Hepatocyte (in vitro differentiated cells): Measurements from ENCODE around the gene SNX17. TPM values are rescaled to one million over a fixed set of nuclear protein-coding genes. Genes with fewer than 3 reads are reported as not detected.

Experiments used
- DNase-seq: peaks from one replicate; pipeline ENCODE4 v3.0.0-alpha.2; 2016; ENCODE audit warnings: low spot score
- H2AFZ ChIP-seq: fragments of 200-600 bp; sonication (generic); 2 replicates; pipeline ENCODE4 v1.6.0; 2016; ENCODE audit warnings: antibody characterized with exemption, mild to moderate bottlenecking
- H3K27ac ChIP-seq: fragments of 200-600 bp; sonication (generic); 2 replicates; pipeline ENCODE4 v1.5.1; 2016; ENCODE audit warnings: mild to moderate bottlenecking
- H3K27me3 ChIP-seq: fragments of 200-600 bp; sonication (generic); 2 replicates; pipeline ENCODE4 v1.6.1; 2016
- H3K36me3 ChIP-seq: fragments of 200-600 bp; sonication (generic); replicated peaks from 2 replicates; pipeline ENCODE4 v1.5.1; 2016; ENCODE audit warnings: low read depth; ENCODE audit not compliant: insufficient read depth
- H3K4me1 ChIP-seq: fragments of 200-600 bp; sonication (generic); 2 replicates; pipeline ENCODE4 v1.5.1; 2016; ENCODE audit warnings: mild to moderate bottlenecking, moderate library complexity; ENCODE audit not compliant: insufficient read depth
- H3K4me2 ChIP-seq: fragments of 200-600 bp; sonication (generic); 2 replicates; pipeline ENCODE4 v1.6.0; 2016
- H3K4me3 ChIP-seq: fragments of 200-600 bp; sonication (generic); 2 replicates; pipeline ENCODE4 v1.5.1; 2016; ENCODE audit warnings: mild to moderate bottlenecking
- H3K79me2 ChIP-seq: fragments of 200-600 bp; sonication (generic); 2 replicates; pipeline ENCODE4 v1.6.0; 2017; ENCODE audit warnings: mild to moderate bottlenecking
- H3K9me2 ChIP-seq: fragments of 200-600 bp; sonication (generic); replicated peaks from 2 replicates; pipeline ENCODE4 v1.6.0; 2017; ENCODE audit warnings: mild to moderate bottlenecking; ENCODE audit not compliant: insufficient read depth
- H3K9me3 ChIP-seq: fragments of 200-600 bp; sonication (generic); 2 replicates; pipeline ENCODE4 v1.5.1; 2016; ENCODE audit warnings: low read depth, mild to moderate bottlenecking
- H4K20me1 ChIP-seq: fragments of 200-600 bp; sonication (generic); 2 replicates; pipeline ENCODE4 v1.6.0; 2016; ENCODE audit warnings: mild to moderate bottlenecking; ENCODE audit not compliant: insufficient read depth, poor library complexity, severe bottlenecking
- CTCF ChIP-seq: fragments of 200-600 bp; sonication (generic); IDR thresholded peaks from 2 replicates; pipeline ENCODE4 v1.5.1; 2016; ENCODE audit warnings: antibody characterized with exemption, mild to moderate bottlenecking; ENCODE audit not compliant: poor library complexity
- EZH2 ChIP-seq: fragments of 200-600 bp; sonication (generic); IDR thresholded peaks from 2 replicates; pipeline ENCODE4 v1.6.1; 2016; ENCODE audit warnings: antibody characterized with exemption, mild to moderate bottlenecking, borderline replicate concordance
- EZH2phosphoT487 ChIP-seq: fragments of 200-600 bp; sonication (generic); IDR thresholded peaks from one replicate; pipeline ENCODE4 v1.6.1; 2018; ENCODE audit warnings: antibody characterized with exemption, mild to moderate bottlenecking, low read depth, moderate library complexity; ENCODE audit not compliant: unreplicated experiment, severe bottlenecking
- WGBS: methylation state at CpG from one replicate; pipeline ENCODE4 v1.1.6; 2016; ENCODE audit warnings: low lambda C conversion rate; ENCODE audit errors: missing lambda C conversion rate; 5-methylcytosine and 5-hydroxymethylcytosine counted together
- polyA plus RNA-seq: library from polyadenylated mRNA; unstranded; fragments of >200 nt; fragmentation: Nextera tagmentation; extraction: Ambion mirVana; gene quantifications from 2 replicates; pipeline ENCODE4 v1.2.1, GENCODE V29; 2016
- total RNA-seq: library from RNA; depleted of rRNA; stranded (reverse); fragments of >200 nt; gene quantifications from 2 replicates; pipeline ENCODE4 v1.2.3, GENCODE V29; 2014

Gene SNX17, protein sequence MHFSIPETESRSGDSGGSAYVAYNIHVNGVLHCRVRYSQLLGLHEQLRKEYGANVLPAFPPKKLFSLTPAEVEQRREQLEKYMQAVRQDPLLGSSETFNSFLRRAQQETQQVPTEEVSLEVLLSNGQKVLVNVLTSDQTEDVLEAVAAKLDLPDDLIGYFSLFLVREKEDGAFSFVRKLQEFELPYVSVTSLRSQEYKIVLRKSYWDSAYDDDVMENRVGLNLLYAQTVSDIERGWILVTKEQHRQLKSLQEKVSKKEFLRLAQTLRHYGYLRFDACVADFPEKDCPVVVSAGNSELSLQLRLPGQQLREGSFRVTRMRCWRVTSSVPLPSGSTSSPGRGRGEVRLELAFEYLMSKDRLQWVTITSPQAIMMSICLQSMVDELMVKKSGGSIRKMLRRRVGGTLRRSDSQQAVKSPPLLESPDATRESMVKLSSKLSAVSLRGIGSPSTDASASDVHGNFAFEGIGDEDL
- 81.8 and 88.7 TPM in 2 replicates for total RNA-seq
- polyA plus RNA-seq, result 105 and 109 TPM in 2 replicates

- Histone ChIP-seq H2AFZ (peak within 1 kb of the TSS; percentile 83), H4K20me1 (peaks cover 5% of the 10 kb centered on the region), H3K79me2 (peaks cover 64% of the 10 kb centered on the region), H3K27ac (peak within 1 kb of the TSS; percentile 90), H3K4me3 (peak within 1 kb of the TSS; percentile 78), H3K4me2 (peak within 1 kb of the TSS; percentile 97), H3K9me3 (no peaks in the 10 kb centered on the region), H3K36me3 (peaks cover 5% of the 10 kb centered on the region), H3K9me2 (no peaks in the 10 kb centered on the region), H3K4me1 (peaks cover 26% of the 10 kb centered on the region), H3K27me3 (no peaks in the 10 kb centered on the region)
- TF ChIP-seq CTCF, result peak; percentile 91
- TF ChIP-seq EZH2phosphoT487, result no peak
- DNase-seq, result peak; percentile 99
- under 1% methylated on average over 85 of the region's 85 CpGs for WGBS
These were observed at the start of gene SNX17, which contains the start of gene EIF2B4 for GRCh38 chr2:27370026-27370815. SNX17 (plus strand) TSS chr2:27370616; CDS start chr2:27370744, 128 bp downstream. EIF2B4 (minus strand) TSS chr2:27370338; CDS start chr2:27370314, 24 bp downstream.

- WGBS, result 37% methylated on average over 8 of the region's 8 CpGs
- Histone ChIP-seq H3K79me2 (peaks cover 8% of the 10 kb centered on the region), H3K9me3 (no peaks in the 10 kb centered on the region), H3K4me1 (peaks cover 21% of the 10 kb centered on the region), H3K36me3 (no peaks in the 10 kb centered on the region), H2AFZ (no peak overlapping the region), H3K27ac (peak overlapping the region; percentile 99), H3K4me2 (peak overlapping the region; percentile 94), H3K4me3 (no peak overlapping the region), H4K20me1 (no peaks in the 10 kb centered on the region), H3K9me2 (no peaks in the 10 kb centered on the region), H3K27me3 (no peaks in the 10 kb centered on the region)
- peak; percentile 94 for DNase-seq
- TF ChIP-seq CTCF (peak; percentile 47), EZH2phosphoT487 (no peak), EZH2 (no peak)
These were observed 49.4 kb upstream of the SNX17 start for GRCh38 chr2:27320958-27321543.

DNA sequence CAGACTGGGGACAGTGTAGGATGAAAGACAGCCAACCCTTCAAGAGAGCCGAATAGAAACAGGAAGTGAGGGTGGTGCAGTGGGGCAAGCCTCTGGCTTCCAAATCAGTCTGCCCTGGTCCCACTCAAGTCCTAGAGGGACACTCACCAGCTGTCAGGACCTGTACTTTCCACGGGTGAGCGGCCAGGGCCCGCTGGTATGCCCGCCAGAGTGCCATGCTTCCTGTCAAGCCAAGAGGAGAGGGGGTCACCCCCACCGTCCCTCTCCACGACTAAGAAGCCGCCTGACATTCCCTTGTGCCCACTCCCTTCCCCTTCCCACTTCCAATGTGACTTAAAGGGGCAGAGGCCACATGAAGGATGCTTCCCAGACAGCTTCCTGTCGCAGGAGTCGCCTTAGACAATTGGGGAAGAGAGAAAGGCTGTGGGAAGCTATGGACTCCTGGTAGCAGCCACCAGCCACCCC, 48.1 kb upstream of the SNX17 start:
- DNase-seq, result peak; percentile 44
- Histone ChIP-seq H3K79me2 (peaks cover 8% of the 10 kb centered on the region), H3K27me3 (no peaks in the 10 kb centered on the region), H2AFZ (peak overlapping the region; percentile 60), H3K27ac (peak overlapping the region; percentile 99), H4K20me1 (no peaks in the 10 kb centered on the region), H3K4me2 (peak overlapping the region; percentile 94), H3K4me3 (peak overlapping the region; percentile 69), H3K4me1 (peaks cover 21% of the 10 kb centered on the region), H3K36me3 (no peaks in the 10 kb centered on the region), H3K9me2 (no peaks in the 10 kb centered on the region), H3K9me3 (no peaks in the 10 kb centered on the region)
- 18% methylated on average over 9 of the region's 10 CpGs for WGBS
- TF ChIP-seq CTCF (no peak), EZH2 (no peak), EZH2phosphoT487 (no peak)
